SK-N-SH treated with all-trans-retinoic acid at 6 μM for 48 hours (cell line): ENCODE results near the gene EHD4.

ENCODE experiments used
- ATAC-seq: fragments of 200-7000 bp; cut with Tn5 transposase; 3 replicates; pipeline ENCODE4 v1.9.1; 2020; ENCODE audit warnings: mild to moderate bottlenecking, moderate library complexity
- ARNTL ChIP-seq: fragments of 450-650 bp; formaldehyde crosslinking; IDR thresholded peaks from 2 replicates; pipeline ENCODE4 v1.5.0; 2020; ENCODE audit warnings: low read depth, mild to moderate bottlenecking, moderate library complexity, borderline replicate concordance
- BACH2 ChIP-seq: fragments of 250-450 bp; sonication (Bioruptor Pico); IDR thresholded peaks from 2 replicates; pipeline ENCODE4 v1.9.0; 2021; ENCODE audit warnings: mild to moderate bottlenecking, borderline replicate concordance
- CREB5 ChIP-seq: fragments of 250-450 bp; sonication (Bioruptor Pico); IDR thresholded peaks from 2 replicates; pipeline ENCODE4 v1.5.1; 2020; ENCODE audit warnings: low read depth, mild to moderate bottlenecking, moderate library complexity
- CSDC2 ChIP-seq: fragments of 250-450 bp; sonication (Bioruptor Pico); IDR thresholded peaks from 2 replicates; pipeline ENCODE4 v1.5.0; 2020; ENCODE audit warnings: mild to moderate bottlenecking, moderate library complexity
- CSRNP3 ChIP-seq: fragments of 250-450 bp; sonication (Bioruptor Pico); IDR thresholded peaks from 2 replicates; pipeline ENCODE4 v1.5.1; 2021; ENCODE audit warnings: mild to moderate bottlenecking, moderate library complexity
- ESRRG ChIP-seq: fragments of 250-450 bp; sonication (Bioruptor Pico); IDR thresholded peaks from 2 replicates; pipeline ENCODE4 v1.6.1; 2021; ENCODE audit warnings: mild to moderate bottlenecking
- ISL1 ChIP-seq: fragments of 250-450 bp; sonication (Bioruptor Pico); IDR thresholded peaks from 2 replicates; pipeline ENCODE4 v2.1.2; 2022; ENCODE audit warnings: mild to moderate bottlenecking, moderate library complexity
- OSR1 ChIP-seq: fragments of 250-450 bp; sonication (Bioruptor Pico); IDR thresholded peaks from 2 replicates; pipeline ENCODE4 v1.8.0; 2022; ENCODE audit warnings: moderate library complexity, mild to moderate bottlenecking, inconsistent platforms
- PATZ1 ChIP-seq: fragments of 250-450 bp; sonication (Bioruptor Pico); IDR thresholded peaks from 2 replicates; pipeline ENCODE4 v1.8.0; 2020; ENCODE audit warnings: mild to moderate bottlenecking, moderate library complexity, borderline replicate concordance
- POU6F1 ChIP-seq: fragments of 250-450 bp; sonication (Bioruptor Pico); IDR thresholded peaks from 2 replicates; pipeline ENCODE4 v1.8.0; 2021; ENCODE audit warnings: low read depth, mild to moderate bottlenecking, moderate library complexity, borderline replicate concordance
- PPARA ChIP-seq: fragments of 250-450 bp; sonication (Bioruptor Pico); IDR thresholded peaks from 2 replicates; pipeline ENCODE4 v1.5.0; 2020; ENCODE audit warnings: mild to moderate bottlenecking, borderline replicate concordance
- RARB ChIP-seq: fragments of 250-450 bp; sonication (Bioruptor Pico); IDR thresholded peaks from 2 replicates; pipeline ENCODE4 v1.8.0; 2021; ENCODE audit warnings: mild to moderate bottlenecking, moderate library complexity
- TCF4 ChIP-seq: fragments of 250-450 bp; sonication (Bioruptor Pico); IDR thresholded peaks from 2 replicates; pipeline ENCODE4 v1.8.0; 2021; ENCODE audit warnings: mild to moderate bottlenecking, moderate library complexity, borderline replicate concordance
- TOX ChIP-seq: fragments of 250-450 bp; sonication (Bioruptor Pico); IDR thresholded peaks from 2 replicates; pipeline ENCODE4 v1.8.0; 2021; ENCODE audit warnings: mild to moderate bottlenecking, moderate library complexity, borderline replicate concordance
- TSHZ2 ChIP-seq: fragments of 250-450 bp; sonication (Bioruptor Pico); IDR thresholded peaks from 2 replicates; pipeline ENCODE4 v1.5.0; 2020; ENCODE audit warnings: mild to moderate bottlenecking, moderate library complexity
- ZC3H10 ChIP-seq: fragments of 250-450 bp; sonication (Bioruptor Pico); IDR thresholded peaks from 2 replicates; pipeline ENCODE4 v1.5.1; 2021; ENCODE audit warnings: mild to moderate bottlenecking, moderate library complexity
- ZFP3 ChIP-seq: fragments of 250-450 bp; sonication (Bioruptor Pico); IDR thresholded peaks from 2 replicates; pipeline ENCODE4 v1.5.0; 2020; ENCODE audit warnings: mild to moderate bottlenecking, moderate library complexity
- ZFP30 ChIP-seq: fragments of 450-650 bp; formaldehyde crosslinking; IDR thresholded peaks from 2 replicates; pipeline ENCODE4 v1.5.0; 2022; ENCODE audit warnings: mild to moderate bottlenecking, moderate library complexity
- ZNF70 ChIP-seq: fragments of 450-650 bp; formaldehyde crosslinking; IDR thresholded peaks from 2 replicates; pipeline ENCODE4 v1.5.0; 2020; ENCODE audit warnings: mild to moderate bottlenecking, moderate library complexity
- ZNF8 ChIP-seq: fragments of 450-650 bp; formaldehyde crosslinking; IDR thresholded peaks from 2 replicates; pipeline ENCODE4 v1.5.0; 2020; ENCODE audit warnings: mild to moderate bottlenecking, moderate library complexity

EHD4 gene

GRCh38 chr15:41941644-41942415, 30.5 kb downstream of the EHD4 start:
- TF ChIP-seq ZNF8 (CRISPR knock-in tag) (no peak), ARNTL (CRISPR knock-in tag) (no peak), CSRNP3 (CRISPR knock-in tag) (no peak), CREB5 (CRISPR knock-in tag) (no peak), TCF4 (no peak), ZC3H10 (CRISPR knock-in tag) (no peak)
- no peak for ATAC-seq

GRCh38 chr15:41940441-41940857, 31.9 kb downstream of the EHD4 start:
- TF ChIP-seq BACH2 (CRISPR knock-in tag), result no peak
- no peak for TF ChIP-seq ZFP30
- TF ChIP-seq ZNF8 (CRISPR knock-in tag), result no peak
- TF ChIP-seq ESRRG (CRISPR knock-in tag), result no peak
- no peak for TF ChIP-seq ARNTL (CRISPR knock-in tag)
- no peak for TF ChIP-seq CSDC2 (CRISPR knock-in tag)
- TF ChIP-seq ZNF70 (CRISPR knock-in tag), result no peak
- no peak for TF ChIP-seq TOX
- TF ChIP-seq PATZ1 (CRISPR knock-in tag), result no peak
- no peak for TF ChIP-seq ISL1 (CRISPR knock-in tag)
- TF ChIP-seq ZC3H10 (CRISPR knock-in tag), result no peak
- no peak for TF ChIP-seq PPARA
- no peak for TF ChIP-seq OSR1 (CRISPR knock-in tag)
- no peak for TF ChIP-seq TSHZ2 (CRISPR knock-in tag)
- TF ChIP-seq TCF4, result no peak
- no peak for TF ChIP-seq RARB
- TF ChIP-seq ZFP3 (CRISPR knock-in tag), result no peak
- peak; percentile 37 for ATAC-seq

- ATAC-seq, result no peak
- no peak for TF ChIP-seq PATZ1 (CRISPR knock-in tag)
- TF ChIP-seq, all 23 proteins: peak for 0
Observed at GRCh38 chr15:41939986-41940385, 32.4 kb downstream of the EHD4 start.

GRCh38 chr15:41937568-41937923, 34.8 kb downstream of the EHD4 start:
- no peak for ATAC-seq
- TF ChIP-seq POU6F1 (CRISPR knock-in tag) (no peak), BACH2 (CRISPR knock-in tag) (no peak), TSHZ2 (CRISPR knock-in tag) (no peak), TCF4 (no peak), CSRNP3 (CRISPR knock-in tag) (no peak)
